GM19328 (cell line): Measurements from ENCODE around the gene FREM2.

Source experiments
- ATAC-seq: cut with Tn5 transposase; IDR thresholded peaks from one replicate; pipeline ENCODE4 v1.9.1; 2021; ENCODE audit warnings: mild to moderate bottlenecking, moderate library complexity; ENCODE audit not compliant: unreplicated experiment

Gene FREM2

GRCh38 chr13:38824342-38824741 is 137.5 kb downstream of the FREM2 start:
- ATAC-seq = no peak

- no peak for ATAC-seq
Measured at GRCh38 chr13:38826182-38826813, 139.4 kb downstream of the FREM2 start.

GRCh38 chr13:38830442-38831045 is 143.7 kb downstream of the FREM2 start:
- no peak for ATAC-seq

- no peak for ATAC-seq
Measured at GRCh38 chr13:38844581-38844980, 157.7 kb downstream of the FREM2 start.

- ATAC-seq = no peak
Measured at GRCh38 chr13:38848360-38848759, 161.5 kb downstream of the FREM2 start.

- no peak for ATAC-seq
Measured at GRCh38 chr13:38849315-38849714, 162.4 kb downstream of the FREM2 start.

- peak; percentile 62 for ATAC-seq
Measured at GRCh38 chr13:38850868-38851626, 164.2 kb downstream of the FREM2 start.

GRCh38 chr13:38854226-38854625 is 167.3 kb downstream of the FREM2 start:
- ATAC-seq = no peak

GRCh38 chr13:38856065-38856464 is 169.2 kb downstream of the FREM2 start:
- ATAC-seq = no peak

- no peak for ATAC-seq
Measured at GRCh38 chr13:38862443-38862842, 175.6 kb downstream of the FREM2 start.

GRCh38 chr13:38863536-38863935 is 176.7 kb downstream of the FREM2 start:
- no peak for ATAC-seq

- ATAC-seq = no peak
Measured at GRCh38 chr13:38866649-38867048, 179.8 kb downstream of the FREM2 start.

GRCh38 chr13:38868399-38868798 is 181.5 kb downstream of the FREM2 start:
- no peak for ATAC-seq

GRCh38 chr13:38868870-38869269 is 182.0 kb downstream of the FREM2 start:
- no peak for ATAC-seq

GRCh38 chr13:38871275-38871674 is 184.4 kb downstream of the FREM2 start:
- ATAC-seq = no peak

GRCh38 chr13:38872693-38873092 is 185.8 kb downstream of the FREM2 start:
- ATAC-seq = no peak

GRCh38 chr13:38875186-38875875 is 188.5 kb downstream of the FREM2 start:
- ATAC-seq = no peak

GRCh38 chr13:38879278-38879677 is 192.4 kb downstream of the FREM2 start:
- no peak for ATAC-seq

GRCh38 chr13:38879786-38880185 is 192.9 kb downstream of the FREM2 start:
- no peak for ATAC-seq

GRCh38 chr13:38880397-38880796 is 193.5 kb downstream of the FREM2 start:
- ATAC-seq = no peak

GRCh38 chr13:38883783-38884182 is 196.9 kb downstream of the FREM2 start:
- no peak for ATAC-seq

GRCh38 chr13:38888309-38888708 is 201.4 kb downstream of the FREM2 start:
- ATAC-seq = no peak
